ENCODE data around the gene LEMD2. TPM values are rescaled to one million over a fixed set of nuclear protein-coding genes. Genes with fewer than 3 reads are reported as not detected.

LEMD2 gene
- total RNA-seq, 1 experiment from 2014 or later = 91.8 TPM

DNA sequence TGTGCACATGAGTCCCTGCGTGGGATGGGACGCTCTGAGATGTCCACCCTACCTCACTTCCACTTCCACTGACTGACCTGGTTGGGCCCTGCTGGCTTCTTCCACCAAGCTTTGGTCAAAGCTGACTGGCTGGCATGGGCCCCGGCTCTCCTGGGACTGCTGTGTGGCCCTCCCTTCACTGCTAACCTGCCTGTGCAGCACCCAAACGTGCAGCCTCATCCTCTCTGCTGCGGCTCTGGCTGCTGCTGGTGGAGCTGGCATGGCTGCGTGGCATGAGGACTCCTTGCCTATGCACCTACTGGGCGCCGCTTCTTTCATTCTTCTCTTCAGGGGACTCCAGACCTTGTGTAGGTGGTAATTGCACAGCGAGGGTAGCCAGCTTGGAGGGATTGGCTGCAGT, 23.6 kb downstream of the LEMD2 start:
- H3K27ac Mint-ChIP-seq = no peak overlapping the region
- Histone ChIP-seq H3K27ac (ENCODE audit: insufficient read length, low read depth, low read length) (no peak overlapping the region), H3K79me2 (ENCODE audit: insufficient read depth, low read length) (no peaks in the 10 kb centered on the region), H2BK5ac (ENCODE audit: insufficient read length, low read length) (no peak overlapping the region), H3K9me3 (ENCODE audit: control insufficient read depth, low read depth, low read length) (no peaks in the 10 kb centered on the region), H3K23me2 (ENCODE audit: insufficient read length, low read depth, low read length, poor library complexity, severe bottlenecking) (no peaks in the 10 kb centered on the region), H2BK15ac (ENCODE audit: low read depth, low read length) (no peak overlapping the region), H2BK12ac (ENCODE audit: insufficient read length, low read depth, low read length) (no peak overlapping the region), H4K20me1 (ENCODE audit: control insufficient read depth, insufficient read depth, insufficient read length) (no peaks in the 10 kb centered on the region), H2BK20ac (ENCODE audit: low read depth, low read length, poor library complexity, severe bottlenecking) (no peak overlapping the region), H2BK120ac (ENCODE audit: low read depth, low read length, poor library complexity, severe bottlenecking) (no peak overlapping the region), H3K56ac (ENCODE audit: insufficient read length, low read depth, low read length) (no peak overlapping the region), H3K9ac (ENCODE audit: extremely low read depth, insufficient read length, low read length) (no peak overlapping the region), H3K79me1 (ENCODE audit: insufficient read depth, low read depth, low read length, poor library complexity, severe bottlenecking) (no peaks in the 10 kb centered on the region), H3K18ac (ENCODE audit: insufficient read length, low read depth, low read length) (no peak overlapping the region), H3K27me3 (ENCODE audit: insufficient read depth, low read length) (no peaks in the 10 kb centered on the region), H3K4ac (ENCODE audit: low read depth, low read length) (no peak overlapping the region), H3K4me2 (ENCODE audit: insufficient read depth, insufficient read length, low read length) (no peak overlapping the region), H4K91ac (ENCODE audit: insufficient read length, low read depth, low read length) (no peak overlapping the region), H2AFZ (ENCODE audit: low read length) (no peak overlapping the region), H3K14ac (ENCODE audit: insufficient read depth, low read length) (no peak overlapping the region), H3T11ph (ENCODE audit: low read length) (no peak overlapping the region), H4K5ac (ENCODE audit: insufficient read length, low read depth, low read length) (no peak overlapping the region), H3K23ac (ENCODE audit: insufficient read length, low read depth, low read length) (no peak overlapping the region), H2AK5ac (ENCODE audit: insufficient read length, low read length) (no peak overlapping the region), H4K8ac (replicated peaks; ENCODE audit: insufficient read length, low read depth, low read length) (no peak overlapping the region), H3K4me1 (ENCODE audit: insufficient read depth, low read length) (peaks cover 4% of the 10 kb centered on the region; the same call in 1 of the 2 replicates)
- WGBS (ENCODE audit: extremely low coverage, insufficient read length, low lambda C conversion rate) = no CpG with 5 or more reads among the region's 9 CpGs
- no peak for TF ChIP-seq CTCF (conservative IDR thresholded peaks at IDR 0.05)
- DNase-seq = no peak
- H3K4me3 Mint-ChIP-seq = no peak overlapping the region
- H3K27me3 Mint-ChIP-seq (ENCODE audit: low read depth) = peaks cover 10% of the 10 kb centered on the region
- peaks cover 0 to 3% of the 10 kb centered on the region in 2 experiments; a peak in 2 of 5 replicates for H3K9me3 Mint-ChIP-seq
- H3K4me1 Mint-ChIP-seq = peaks cover 21 to 29% of the 10 kb centered on the region in 2 experiments
- H3K36me3 Mint-ChIP-seq (ENCODE audit: insufficient read depth in 1 of 3, low read depth in 3 of 3) = no peaks in the 10 kb centered on the region; a peak in 1 of 7 replicates
